GM19240 (cell line): ENCODE measurements around the gene GPC6.

Source experiments
- DNase-seq: peaks from one replicate; pipeline ENCODE4 v3.0.0; 2011; ENCODE audit warnings: low spot score; ENCODE audit not compliant: insufficient read length

The GPC6 gene

DNA sequence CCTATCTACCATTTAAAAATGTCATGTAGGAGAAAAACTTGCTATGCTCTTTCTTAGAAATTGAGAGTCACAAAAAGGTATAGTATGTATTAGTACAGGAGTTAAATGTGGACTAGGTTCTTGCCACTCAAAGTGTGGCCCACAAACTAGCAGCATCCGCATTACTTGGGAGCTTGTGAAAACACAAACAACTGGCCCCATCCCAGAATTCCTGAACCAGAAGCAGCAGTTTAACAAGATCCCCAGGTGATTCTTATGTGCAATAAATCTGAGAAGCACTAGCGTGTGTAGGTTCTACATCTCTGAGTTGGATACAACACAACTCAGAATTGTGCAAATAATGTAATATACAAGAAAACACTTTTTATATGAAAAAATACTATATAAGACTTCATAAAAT is 927.0 kb downstream of the GPC6 start:
- no peak for DNase-seq

DNA sequence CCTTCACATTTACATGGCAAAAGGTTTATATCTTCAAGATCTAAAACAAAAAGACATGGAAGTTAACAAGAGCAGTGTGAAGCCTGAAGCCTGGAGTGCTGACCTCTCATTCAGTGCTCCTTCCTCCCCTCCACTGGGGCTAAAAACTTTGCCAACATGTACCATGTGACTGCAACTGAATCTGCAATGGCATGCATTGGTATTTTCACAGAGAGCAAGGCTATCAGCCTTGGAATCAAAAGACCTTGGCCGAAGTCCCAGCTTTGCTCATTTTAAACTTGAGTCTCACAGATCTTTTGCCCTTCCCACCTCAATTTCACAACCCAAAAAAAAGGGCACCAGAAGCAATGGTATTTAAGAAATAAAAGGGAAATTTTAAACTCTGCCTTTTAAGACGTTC is 927.8 kb downstream of the GPC6 start:
- DNase-seq, result no peak

DNA sequence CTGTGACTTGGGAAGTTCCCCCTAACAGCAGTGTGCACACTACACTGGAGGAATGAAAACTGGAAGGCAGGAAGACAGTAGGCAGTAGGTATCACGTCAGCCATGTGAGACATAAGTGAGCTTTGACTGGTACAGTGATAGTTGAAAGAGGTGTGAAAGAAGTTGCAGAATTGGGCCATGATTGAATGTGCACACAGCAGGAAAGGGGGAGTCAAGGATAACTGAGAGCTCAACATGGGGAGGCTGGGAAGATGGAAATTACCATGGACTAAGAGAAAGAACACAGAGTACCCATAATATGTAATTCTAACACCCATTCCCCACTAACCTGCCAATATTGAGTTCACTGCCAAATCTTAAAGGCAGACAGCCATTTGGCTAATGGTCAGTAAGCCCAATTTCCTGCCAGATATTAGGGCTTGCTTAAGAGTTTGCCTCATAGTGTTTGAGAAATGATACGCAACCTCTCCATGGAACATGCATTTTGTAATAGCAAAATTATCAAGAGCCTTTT is 931.2 kb downstream of the GPC6 start:
- no peak for DNase-seq

DNA sequence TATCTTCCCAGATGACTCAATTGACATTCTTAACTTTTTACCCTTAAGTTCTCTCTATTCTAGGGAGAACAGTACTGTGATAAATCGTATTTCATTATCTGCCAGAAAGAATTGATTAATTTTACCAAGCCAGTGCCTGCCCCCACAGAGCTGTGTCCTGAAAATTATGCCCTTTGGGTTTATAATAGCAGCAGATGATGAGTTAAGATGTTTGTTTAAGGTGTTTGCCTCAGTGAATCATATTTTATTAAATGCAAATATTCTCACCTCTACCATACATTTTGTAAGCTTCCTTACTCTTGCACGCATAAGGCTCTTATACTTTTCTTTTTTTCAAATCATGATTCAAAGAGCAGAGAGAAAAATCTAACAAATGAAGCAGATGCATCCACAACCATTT is 934.3 kb downstream of the GPC6 start:
- no peak for DNase-seq

GRCh38 chr13:94162289-94162688 is 935.7 kb downstream of the GPC6 start:
- no peak for DNase-seq

DNA sequence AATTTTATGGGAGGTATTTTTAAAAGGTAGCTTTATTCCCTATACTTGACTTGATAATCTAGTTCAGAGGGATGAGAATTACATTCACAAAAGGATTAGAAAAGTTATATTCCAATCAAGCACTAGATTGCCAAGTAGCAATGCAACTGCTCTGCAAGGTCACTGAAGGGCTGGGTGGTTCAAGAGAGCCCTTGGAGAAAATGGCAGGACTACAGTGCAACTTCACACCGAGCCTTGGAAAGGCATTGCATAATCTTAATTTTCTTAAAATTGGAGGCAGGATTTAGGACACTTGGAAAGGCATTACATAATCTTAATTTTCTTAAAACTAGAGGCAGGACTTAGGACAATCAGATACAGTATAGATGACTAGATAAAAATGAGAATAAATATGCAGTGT is 936.9 kb downstream of the GPC6 start:
- DNase-seq, result no peak

DNA sequence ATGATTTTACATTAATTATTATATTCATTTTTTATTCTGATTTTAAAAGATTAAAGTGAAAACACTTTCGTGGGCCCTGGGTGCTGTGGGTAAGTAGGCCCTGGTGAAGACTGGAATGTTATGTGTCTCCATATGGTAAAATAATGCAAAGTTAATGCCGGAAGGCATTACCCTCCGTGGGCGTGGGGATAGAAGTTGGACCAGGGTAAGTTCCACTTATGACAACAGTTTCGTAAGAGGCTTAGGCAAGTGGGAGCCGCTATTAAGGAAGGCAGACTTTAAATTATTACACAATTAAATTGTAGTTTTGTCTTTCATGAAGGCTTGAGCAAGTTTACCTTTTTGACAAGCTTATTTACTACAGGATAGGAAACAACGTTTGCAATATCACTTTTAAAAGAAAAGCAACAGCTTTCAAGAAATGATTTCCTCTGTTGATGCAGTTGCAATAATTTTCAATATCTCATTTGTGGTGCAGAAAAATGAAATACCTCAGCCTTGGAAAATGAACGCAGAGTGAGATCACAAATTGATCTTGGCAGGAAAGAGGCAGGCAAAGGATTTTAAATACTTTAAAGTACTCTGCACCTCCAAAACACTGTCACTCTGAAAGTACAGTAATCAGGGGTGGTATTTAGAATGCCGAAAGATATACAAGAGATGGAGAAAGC is 942.3 kb downstream of the GPC6 start:
- DNase-seq, result no peak

DNA sequence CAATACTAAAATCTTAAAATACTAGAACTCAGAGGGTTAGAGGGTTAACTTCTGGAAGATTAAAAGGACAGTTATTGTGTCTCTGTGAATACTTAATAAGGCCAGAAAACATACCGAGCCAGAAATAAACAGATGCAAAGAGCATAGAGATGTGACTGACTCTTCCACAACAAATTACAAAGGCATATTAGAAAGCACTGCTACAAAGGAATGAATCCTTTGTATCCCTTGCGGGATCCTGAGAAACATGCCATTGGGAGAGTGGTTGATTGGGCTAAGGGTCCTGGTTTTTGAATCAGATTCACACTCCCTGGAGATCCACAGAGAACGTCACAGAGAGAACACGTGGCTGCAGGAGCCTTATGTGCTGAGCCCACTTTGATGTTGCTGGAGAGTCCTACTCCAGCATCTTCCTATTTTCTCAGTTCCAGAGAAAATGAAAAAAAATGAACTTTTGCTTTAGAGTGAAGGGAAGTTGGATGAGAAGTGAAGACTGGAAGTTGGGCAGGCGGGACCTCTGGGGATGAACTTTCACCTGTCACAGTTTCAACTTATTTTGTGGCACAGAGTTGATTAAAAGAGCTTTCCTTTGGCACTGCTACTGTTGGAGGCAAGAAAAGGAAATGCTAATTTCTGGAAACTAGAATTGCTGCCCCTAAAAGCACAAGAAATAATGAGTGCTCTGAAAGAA is 943.0 kb downstream of the GPC6 start:
- DNase-seq, result no peak

DNA sequence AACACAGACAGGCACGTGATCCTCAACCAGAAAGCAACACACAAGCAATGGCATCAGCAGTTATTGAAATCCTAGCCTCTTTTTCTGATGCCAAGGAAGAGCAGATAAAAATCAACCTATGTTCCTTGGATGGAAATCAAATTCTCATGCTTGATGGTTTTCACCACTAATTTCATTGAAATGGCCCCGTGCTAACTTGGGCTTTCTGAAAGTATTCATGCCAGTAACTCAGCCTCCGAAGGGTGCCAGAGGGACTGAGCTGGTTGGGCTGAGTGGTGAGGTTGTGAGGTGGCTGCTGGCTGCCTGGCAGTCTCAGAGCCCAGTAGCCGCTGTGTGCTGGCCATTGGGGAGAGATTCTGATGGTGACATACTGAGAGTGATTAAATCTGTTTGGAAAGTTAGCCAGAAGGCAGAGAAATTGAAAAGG is 943.6 kb downstream of the GPC6 start:
- no peak for DNase-seq

DNA sequence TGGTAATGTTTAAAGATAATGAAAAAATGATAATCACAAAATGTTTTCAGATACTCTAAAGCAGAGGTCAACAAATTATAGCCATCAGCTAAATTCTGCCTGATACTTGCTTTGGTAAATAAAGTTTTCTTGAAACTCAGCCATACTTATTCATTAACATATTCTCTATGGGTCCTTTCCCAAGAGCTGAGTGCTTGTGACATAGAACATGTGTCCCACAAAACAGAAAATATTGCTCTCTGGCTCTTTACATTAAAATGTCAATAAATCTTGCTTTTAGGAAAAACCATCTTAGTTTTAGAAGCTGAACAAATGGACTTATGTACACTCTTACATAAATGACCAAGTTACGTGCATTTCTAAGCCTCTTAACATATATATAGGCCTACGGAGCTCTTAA is 945.8 kb downstream of the GPC6 start:
- DNase-seq, result no peak

- no peak for DNase-seq
Measured at GRCh38 chr13:94173312-94173854, 946.8 kb downstream of the GPC6 start.

GRCh38 chr13:94174009-94174408 is 947.4 kb downstream of the GPC6 start:
- DNase-seq, result no peak

GRCh38 chr13:94175076-94175475 is 948.5 kb downstream of the GPC6 start:
- DNase-seq, result no peak

DNA sequence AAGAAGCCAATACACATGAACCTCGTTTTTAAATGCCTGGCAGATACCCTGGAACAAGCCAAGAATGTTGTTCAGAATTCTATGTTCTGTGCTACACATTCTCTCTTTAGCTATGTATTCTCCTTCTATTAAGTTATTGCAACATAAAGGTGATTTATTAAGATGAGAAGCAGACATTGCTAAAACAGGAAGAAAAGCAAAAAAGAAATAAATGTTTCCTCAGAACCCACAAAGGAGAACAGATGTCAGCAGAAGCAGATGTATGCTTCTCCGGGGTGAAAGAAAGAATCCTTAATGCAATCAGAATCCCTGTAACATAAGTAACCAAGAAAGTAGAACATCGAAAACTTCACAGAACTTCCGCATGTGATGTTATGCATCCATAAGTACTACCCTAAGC is 950.0 kb downstream of the GPC6 start:
- no peak for DNase-seq

DNA sequence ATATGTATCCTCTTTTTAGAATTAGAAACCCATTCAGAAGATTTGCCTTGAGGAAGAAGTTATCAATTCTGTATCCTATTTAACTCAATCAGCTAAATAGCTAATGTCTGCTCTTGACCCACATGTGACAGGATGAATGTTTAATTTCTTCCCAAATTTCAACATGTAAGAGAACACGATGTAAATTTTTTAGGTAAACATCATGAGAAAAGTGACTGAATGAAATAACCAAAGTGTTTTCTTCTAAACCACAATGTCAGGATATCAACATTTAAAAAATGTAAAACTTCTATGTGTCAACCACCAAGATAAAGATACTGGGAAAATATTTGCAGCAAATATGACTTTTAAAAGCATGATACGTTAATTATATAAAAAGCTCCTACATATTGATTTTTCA is 950.4 kb downstream of the GPC6 start:
- DNase-seq, result no peak

GRCh38 chr13:94178625-94179244 is 952.1 kb downstream of the GPC6 start:
- DNase-seq, result no peak

DNA sequence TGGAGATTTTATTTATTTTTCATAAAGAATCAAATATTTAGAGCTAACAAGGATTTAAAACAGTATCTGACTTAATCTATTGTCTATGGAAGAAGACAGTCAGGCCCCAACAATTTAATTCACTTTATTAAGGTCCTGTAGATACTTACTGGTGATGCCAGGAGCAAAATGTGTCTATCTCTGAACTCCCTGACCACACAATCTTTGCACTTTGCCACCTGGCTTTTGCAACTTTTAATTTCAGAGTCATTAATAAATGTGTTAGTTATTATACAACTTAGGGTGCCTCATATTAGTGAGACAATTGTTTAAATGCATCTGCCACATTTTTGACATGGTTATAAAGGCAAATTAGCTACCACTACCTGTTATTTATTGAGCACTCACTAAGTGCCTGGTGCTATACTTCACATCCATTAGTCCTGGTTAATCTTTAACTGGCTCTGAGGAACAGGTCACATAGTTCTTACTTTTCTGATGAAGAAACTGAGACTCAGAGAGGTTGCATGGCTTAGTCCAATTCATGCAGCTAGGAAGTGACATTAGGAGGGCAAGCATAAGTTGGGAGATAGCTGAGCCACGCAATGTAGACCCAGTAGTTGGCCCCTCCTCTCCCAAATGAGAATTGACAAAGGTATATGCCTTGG is 955.0 kb downstream of the GPC6 start:
- no peak for DNase-seq

DNA sequence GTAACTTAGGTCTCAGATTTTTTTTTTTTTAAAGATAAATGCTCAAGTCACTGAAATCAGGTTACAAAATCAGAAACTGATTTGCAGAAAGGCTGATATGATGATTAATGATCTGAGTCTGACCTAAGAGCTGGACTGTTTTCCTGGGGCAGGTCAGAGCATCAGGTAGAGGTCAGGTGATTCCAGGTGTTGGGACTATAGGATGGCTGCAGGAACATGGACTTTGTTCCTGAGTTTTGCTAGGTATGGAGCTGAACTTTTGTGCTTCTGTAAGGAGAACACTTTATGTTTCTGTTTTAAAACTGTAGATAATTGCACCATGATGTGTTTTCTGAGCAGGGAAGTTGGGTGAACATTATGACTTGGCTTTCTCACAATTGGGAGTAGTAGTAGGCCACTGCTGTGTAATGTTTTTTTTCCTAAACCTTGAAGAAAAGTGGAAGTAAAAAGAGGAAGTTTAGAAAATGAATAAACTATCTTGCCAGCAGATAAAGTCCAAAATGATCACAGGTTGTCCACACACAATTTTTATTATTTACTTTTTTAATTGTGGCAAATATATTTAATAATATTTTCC is 955.7 kb downstream of the GPC6 start:
- no peak for DNase-seq

DNA sequence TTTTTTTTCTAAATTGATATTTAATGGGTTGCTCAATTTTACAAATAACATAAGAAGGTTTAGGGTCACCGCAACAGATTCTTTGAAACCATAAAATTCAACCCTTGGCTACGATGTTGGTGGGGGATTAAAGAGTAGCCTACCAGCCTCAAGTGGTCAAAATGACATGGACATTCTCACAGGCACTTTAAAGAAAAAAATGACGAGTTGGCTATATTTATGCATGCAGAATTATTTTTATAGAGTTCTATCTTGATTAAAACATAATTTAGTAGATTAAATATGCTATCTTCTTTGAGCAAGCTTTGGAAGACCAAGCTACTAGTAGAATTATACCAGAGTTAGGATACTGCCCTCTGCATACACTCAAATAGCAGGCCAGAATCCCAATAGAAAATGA is 959.9 kb downstream of the GPC6 start:
- no peak for DNase-seq

DNA sequence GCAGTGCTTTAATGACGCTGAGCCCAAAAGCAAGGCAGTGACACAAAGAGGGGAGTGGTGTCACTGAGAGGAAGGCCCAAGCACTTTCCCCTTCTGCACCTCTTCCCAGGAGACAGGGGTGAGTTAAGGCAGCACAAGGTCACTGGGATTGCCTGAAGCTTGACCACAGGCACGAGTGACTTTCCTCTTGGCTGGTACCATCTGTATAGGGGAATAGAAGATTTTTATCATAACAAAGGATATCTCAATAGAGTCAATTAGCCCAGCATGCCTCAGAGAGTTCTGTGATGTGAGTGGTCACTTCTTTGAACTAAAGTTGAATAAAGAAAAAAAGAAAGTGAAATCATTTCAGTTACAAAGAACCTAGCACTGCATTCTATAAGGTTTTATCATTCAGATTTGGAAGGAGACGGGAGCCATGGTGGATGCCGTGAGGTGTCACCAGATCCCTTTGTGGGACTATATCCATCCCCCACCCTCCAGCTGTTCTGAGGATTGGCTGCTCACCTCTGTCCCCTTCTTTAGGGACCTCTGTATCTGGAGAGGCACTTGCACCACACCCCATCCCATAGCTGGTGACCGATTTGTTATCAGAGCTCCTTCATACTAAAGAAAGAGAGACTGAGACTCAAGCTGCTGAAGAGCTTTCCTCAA is 961.7 kb downstream of the GPC6 start:
- DNase-seq, result no peak

GRCh38 chr13:94192431-94192975 is 965.9 kb downstream of the GPC6 start:
- DNase-seq, result no peak
